ENCODE results near the gene DOCK8.

- TF ChIP-seq CTCF (IDR thresholded peaks at IDR 0.05) (no peak), EP300 (IDR thresholded peaks at IDR 0.05) (no peak), POLR2A (IDR thresholded peaks at IDR 0.05) (no peak)
Observed at GRCh38 chr9:237858-238345, 23.2 kb downstream of the DOCK8 start.
